ENCODE measurements around the gene HNF1A.

- TF ChIP-seq CTCF (conservative IDR thresholded peaks at IDR 0.05; ENCODE audit: low read length) (no peak), EZH2phosphoT487 (IDR thresholded peaks at IDR 0.05; ENCODE audit: borderline replicate concordance) (no peak)
These were observed 21.1 kb downstream of the HNF1A start for GRCh38 chr12:120999191-121000120.
